H1 (cell line): ENCODE data around the gene S1PR3. TPM values are rescaled to one million over a fixed set of nuclear protein-coding genes. Genes with fewer than 3 reads are reported as not detected.

Experiments used
- CTCF ChIA-PET: fragments of 300-600 bp; sonication (Branson Sonifier 250); formaldehyde crosslinking; loops from one replicate; lab custom pipeline; 2021; ENCODE audit not compliant: partially characterized antibody; lab: Charles Lee
- POLR2A ChIA-PET: fragments of 300-600 bp; sonication (Branson Sonifier 250); formaldehyde crosslinking; loops from one replicate; lab custom pipeline; 2021; ENCODE audit warnings: inconsistent platforms; ENCODE audit not compliant: partially characterized antibody; lab: Charles Lee
- DNase-seq, 2 experiments: peaks; one replicate each; pipeline versions ENCODE4 v3.0.0 to v3.0.0-alpha.2; 2010 to 2022; ENCODE audit warnings: low spot score in 2 of 2, low read depth in 1 of 2, mixed read lengths in 1 of 2
- FAIRE-seq: peaks from 2 replicates; lab custom pipeline; 2011; peaks lifted over from hg19 to GRCh38; lab: Jason Lieb, UNC
- H2AFZ ChIP-seq: 2 replicates; pipeline ENCODE4 v1.8.1; 2012; ENCODE audit warnings: low read length, inconsistent platforms
- H2AK5ac ChIP-seq: 2 replicates; pipeline ENCODE4 v1.6.1; 2013; ENCODE audit warnings: low read depth, low read length
- H2BK120ac ChIP-seq: replicated peaks from 2 replicates; pipeline ENCODE3; 2013; ENCODE audit warnings: low read depth, low read length, inconsistent platforms
- H2BK12ac ChIP-seq: 2 replicates; pipeline ENCODE4 v1.6.1; 2013; ENCODE audit warnings: low read depth, low read length
- H2BK15ac ChIP-seq: 2 replicates; pipeline ENCODE4 v1.6.1; 2013; ENCODE audit warnings: low read length
- H2BK20ac ChIP-seq: 2 replicates; pipeline ENCODE4 v1.6.1; 2013; ENCODE audit warnings: low read length
- H2BK5ac ChIP-seq: 2 replicates; pipeline ENCODE4 v1.6.1; 2013; ENCODE audit warnings: low read depth, low read length
- H3K14ac ChIP-seq: 2 replicates; pipeline ENCODE4 v1.6.1; 2013; ENCODE audit warnings: inconsistent platforms; ENCODE audit not compliant: insufficient read length
- H3K18ac ChIP-seq: 2 replicates; pipeline ENCODE4 v1.6.1; 2013; ENCODE audit warnings: low read length; ENCODE audit errors: extremely low read depth
- H3K23ac ChIP-seq: 2 replicates; pipeline ENCODE4 v1.6.1; 2013; ENCODE audit warnings: inconsistent platforms; ENCODE audit not compliant: insufficient read length
- H3K23me2 ChIP-seq: 2 replicates; pipeline ENCODE4 v1.6.1; 2013; ENCODE audit warnings: low read depth, low read length
- H3K27ac ChIP-seq: 2 replicates; pipeline ENCODE4 v1.6.1; 2011; ENCODE audit warnings: low read depth, low read length, inconsistent platforms
- H3K27me3 ChIP-seq, 4 experiments: replicated peaks in 1 of 4; 1 replicate in 1 of 4; 2 replicates in 3 of 4; pipeline versions ENCODE4 v1.6.1 to v1.8.1; 2011 to 2013; ENCODE audit warnings: low read length in 3 of 4, mild to moderate bottlenecking in 3 of 4, inconsistent platforms in 2 of 4, mixed read lengths in 2 of 4, moderate library complexity in 1 of 4; ENCODE audit not compliant: control insufficient read depth in 3 of 4, insufficient read depth in 3 of 4; ENCODE audit errors: extremely low read depth in 1 of 4
- H3K36me3 ChIP-seq, 4 experiments: 2 replicates each; pipeline versions ENCODE4 v1.6.1 to v1.8.1; 2011 to 2013; ENCODE audit warnings: mild to moderate bottlenecking in 4 of 4, low read length in 3 of 4, moderate library complexity in 2 of 4, control low read depth in 1 of 4, inconsistent platforms in 1 of 4; ENCODE audit not compliant: insufficient read depth in 4 of 4, control insufficient read depth in 2 of 4
- H3K4ac ChIP-seq: replicated peaks from 2 replicates; pipeline ENCODE3; 2013; ENCODE audit warnings: low read length, low read depth, mixed read lengths, inconsistent platforms; ENCODE audit not compliant: insufficient read length
- H3K4me1 ChIP-seq, 4 experiments: replicated peaks in 1 of 4; 1 replicate in 1 of 4; 2 replicates in 3 of 4; pipeline versions ENCODE4 v1.6.1 to v1.8.1; 2011 to 2013; ENCODE audit warnings: low read length in 3 of 4, inconsistent platforms in 2 of 4, mixed read lengths in 1 of 4; ENCODE audit not compliant: insufficient read depth in 4 of 4, control insufficient read depth in 3 of 4
- H3K4me2 ChIP-seq, 2 experiments: 2 replicates each; pipeline versions ENCODE4 v1.6.1 to v1.8.1; 2011 to 2013; ENCODE audit warnings: low read depth in 2 of 2, low read length in 2 of 2, control low read depth in 1 of 2, inconsistent platforms in 1 of 2, mild to moderate bottlenecking in 1 of 2; ENCODE audit not compliant: insufficient read depth in 1 of 2
- H3K4me3 ChIP-seq, 4 experiments: fragments of 200-600, 300-600 bp in 1 of 4; sonication (generic), shearing (Covaris generic), sonication (Bioruptor Twin) in 1 of 4; 2 replicates each; pipeline versions ENCODE4 v1.5.1 to v1.8.1; 2011 to 2016; ENCODE audit warnings: low read length in 4 of 4, low read depth in 3 of 4, control low read depth in 2 of 4, inconsistent platforms in 2 of 4, mild to moderate bottlenecking in 2 of 4, mixed read lengths in 1 of 4, moderate library complexity in 1 of 4; ENCODE audit not compliant: insufficient read depth in 2 of 4; ENCODE audit errors: extremely low read depth in 1 of 4
- H3K56ac ChIP-seq: replicated peaks from 2 replicates; pipeline ENCODE3; 2013; ENCODE audit warnings: low read depth, mild to moderate bottlenecking, mixed read lengths, low read length, inconsistent platforms; ENCODE audit not compliant: insufficient read length
- H3K79me1 ChIP-seq: 2 replicates; pipeline ENCODE4 v1.6.1; 2013; ENCODE audit warnings: low read depth, low read length, control low read depth
- H3K79me2 ChIP-seq, 2 experiments: 2 replicates each; pipeline versions ENCODE4 v1.6.1 to v1.8.1; 2012 to 2013; ENCODE audit warnings: low read length in 2 of 2, mild to moderate bottlenecking in 2 of 2, inconsistent platforms in 1 of 2; ENCODE audit not compliant: insufficient read depth in 2 of 2, control insufficient read depth in 1 of 2
- H3K9ac ChIP-seq, 4 experiments: replicated peaks in 1 of 4; 1 replicate in 1 of 4; 2 replicates in 3 of 4; pipeline versions ENCODE4 v1.6.1 to v1.8.1; 2011 to 2013; ENCODE audit warnings: low read depth in 3 of 4, low read length in 3 of 4, control low read depth in 2 of 4, mild to moderate bottlenecking in 2 of 4, moderate library complexity in 2 of 4, inconsistent platforms in 1 of 4; ENCODE audit errors: extremely low read depth in 1 of 4
- H3K9me3 ChIP-seq, 2 experiments: 2 replicates each; pipeline versions ENCODE4 v1.6.1 to v1.8.1; 2012 to 2013; ENCODE audit warnings: mild to moderate bottlenecking in 2 of 2, moderate library complexity in 2 of 2, control low read depth in 1 of 2, inconsistent platforms in 1 of 2, low read depth in 1 of 2, low read length in 1 of 2, mixed read lengths in 1 of 2; ENCODE audit not compliant: insufficient read depth in 2 of 2
- H4K20me1 ChIP-seq, 2 experiments: replicated peaks in 1 of 2; 2 replicates each; pipeline versions ENCODE3 to v1.8.1; 2011 to 2013; ENCODE audit warnings: inconsistent platforms in 2 of 2, low read length in 2 of 2, mild to moderate bottlenecking in 1 of 2; ENCODE audit not compliant: insufficient read depth in 2 of 2, control insufficient read depth in 1 of 2
- H4K5ac ChIP-seq: 2 replicates; pipeline ENCODE4 v1.6.1; 2013; ENCODE audit warnings: low read length, low read depth, mixed read lengths, inconsistent platforms; ENCODE audit not compliant: insufficient read length
- H4K8ac ChIP-seq: 2 replicates; pipeline ENCODE4 v1.8.0; 2013; ENCODE audit warnings: mild to moderate bottlenecking, moderate library complexity, low read length, inconsistent platforms; ENCODE audit not compliant: insufficient read depth; ENCODE audit errors: extremely low read depth
- H4K91ac ChIP-seq: replicated peaks from 2 replicates; pipeline ENCODE3; 2013; ENCODE audit warnings: low read length, mixed read lengths, inconsistent platforms; ENCODE audit not compliant: insufficient read length
- BACH1 ChIP-seq: IDR thresholded peaks from 2 replicates; pipeline ENCODE4 v1.6.1; 2012; ENCODE audit warnings: low read length, improper control_type of control experiment
- CHD2 ChIP-seq: IDR thresholded peaks from 2 replicates; pipeline ENCODE4 v1.6.1; 2012; ENCODE audit warnings: low read length, improper control_type of control experiment
- E2F6 ChIP-seq: IDR thresholded peaks from 2 replicates; pipeline ENCODE4 v1.6.1; 2012; ENCODE audit warnings: inconsistent platforms
- FOSL1 ChIP-seq: IDR thresholded peaks from 2 replicates; pipeline ENCODE4 v1.6.1; 2011; ENCODE audit warnings: mild to moderate bottlenecking, low read depth, low read length, moderate library complexity; ENCODE audit not compliant: insufficient read depth
- KDM5A ChIP-seq: fragments of 200-600 bp; IDR thresholded peaks from 2 replicates; pipeline ENCODE4 v1.7.1; 2012; ENCODE audit warnings: mild to moderate bottlenecking, low read length, inconsistent platforms, mixed read lengths
- POLR2A ChIP-seq, 2 experiments: IDR thresholded peaks; 1 replicate in 1 of 2; 2 replicates in 1 of 2; pipeline ENCODE4 v1.6.1; 2011; ENCODE audit warnings: low read depth in 2 of 2, low read length in 2 of 2, mild to moderate bottlenecking in 2 of 2; ENCODE audit errors: control extremely low read depth in 1 of 2
- RNF2 ChIP-seq: fragments of 200-900, 300-1000 bp; sonication (generic); IDR thresholded peaks from 2 replicates; pipeline ENCODE4 v1.7.1; 2016; ENCODE audit warnings: borderline replicate concordance, low read depth, mild to moderate bottlenecking, antibody characterized with exemption, low read length; ENCODE audit not compliant: poor library complexity, severe bottlenecking; ENCODE audit errors: missing control alignments
- WGBS, 2 experiments: shearing (Covaris generic) in 1 of 2; methylation state at CpG; one replicate each; pipeline versions ENCODE4 v1.1.6 to v1.1.7; 2013 to 2015; ENCODE audit warnings: low lambda C conversion rate in 2 of 2, mixed read lengths in 2 of 2, inconsistent platforms in 1 of 2, low coverage in 1 of 2, missing lambda C conversion rate in 1 of 2; ENCODE audit not compliant: insufficient replicate concordance in 2 of 2, insufficient coverage in 1 of 2, insufficient read length in 1 of 2; ENCODE audit errors: extremely low coverage in 1 of 2, missing lambda C conversion rate in 1 of 2; 5-methylcytosine and 5-hydroxymethylcytosine counted together
- polyA plus RNA-seq, 7 experiments: library from polyadenylated mRNA; depleted of rRNA in 3 of 7; stranded (reverse) in 5 of 7; unstranded in 2 of 7; fragments of >200 nt in 5 of 7; fragments of 200-250 nt in 2 of 7; gene quantifications; 1 replicate in 5 of 7; 2 replicates in 1 of 7; 4 replicates in 1 of 7; pipeline versions ENCODE4 v1.2.1 to v1.2.3, GENCODE V29; 2011 to 2013; ENCODE audit warnings: missing spikeins in 2 of 7, mixed read lengths in 2 of 7
- total RNA-seq: library from RNA; stranded (reverse); fragmentation: NEBNext Ultra II Directional; extraction: Animal tissue kit (Norgen Biotek cat#: 25700); gene quantifications from 2 replicates; pipeline ENCODE4 v1.2.1, GENCODE V29; 2021

Gene S1PR3
- total and polyA plus RNA-seq, 2 of the 8 experiments (the other 6 are each of a cell fraction or from before 2014, with no cell fraction given) = 3.7 to 6.4 TPM

- CTCF ChIA-PET = no interaction called here
- H3K4ac ChIP-seq = no peak overlapping the region
- no peak overlapping the region for H2BK20ac ChIP-seq
- no peak overlapping the region for H3K27ac ChIP-seq
- no peak overlapping the region for H3K23ac ChIP-seq
- no peak overlapping the region for H3K4me3 ChIP-seq
- H2AFZ ChIP-seq = no peak overlapping the region
- H2BK5ac ChIP-seq = no peak overlapping the region
- H3K9me3 ChIP-seq = no peaks in the 10 kb centered on the region
- DNase-seq = no peak
- H3K36me3 ChIP-seq = no peaks in the 10 kb centered on the region; a peak in 2 of 8 replicates
- H3K27me3 ChIP-seq = no peaks in the 10 kb centered on the region; a peak in 2 of 7 replicates
- no peak overlapping the region for H2BK12ac ChIP-seq
- no peak overlapping the region for H3K9ac ChIP-seq
- H2BK15ac ChIP-seq = no peak overlapping the region
- 0 out of 4 replicates have a peak, but pooled peaks cover 0 to 4% of the 10 kb centered on the region in 2 experiments for H3K79me2 ChIP-seq
- no peak overlapping the region for H4K5ac ChIP-seq
- 94% methylated on average over 14 of the region's 14 CpGs; no CpG with 5 or more reads in 1 of the 2 experiments for WGBS, 2 experiments
- peaks cover 0 to 7% (median 4%) of the 10 kb centered on the region in 4 experiments; a peak in 5 of 7 replicates for H3K4me1 ChIP-seq
- H4K8ac ChIP-seq = no peak overlapping the region
- no peak overlapping the region for H2BK120ac ChIP-seq
- H3K56ac ChIP-seq = no peak overlapping the region
- no peaks in the 10 kb centered on the region for H3K79me1 ChIP-seq
- POLR2A ChIA-PET = no interaction called here
- no peak overlapping the region for H3K4me2 ChIP-seq
- no peak overlapping the region for H2AK5ac ChIP-seq
- no peak overlapping the region for H4K91ac ChIP-seq
- H3K23me2 ChIP-seq = peaks cover 6% of the 10 kb centered on the region
- FAIRE-seq = no peak
- no peak overlapping the region for H3K18ac ChIP-seq
- H3K14ac ChIP-seq = no peak overlapping the region
- peaks cover 3 to 4% of the 10 kb centered on the region in 2 experiments for H4K20me1 ChIP-seq
- TF ChIP-seq RNF2 (no peak), CHD2 (no peak), E2F6 (no peak), KDM5A (no peak), POLR2A (IDR thresholded peaks at IDR 0.05; ENCODE audit: control extremely low read depth in 1 of 2, low read depth in 2 of 2, low read length in 2 of 2) (no peak), BACH1 (no peak), FOSL1 (no peak)
These were observed 5.0 kb downstream of the S1PR3 start for GRCh38 chr9:88996046-88996920.
